NCI-H1417 (cell line): ENCODE results near the gene SLC6A9.

Experiments
- DNase-seq, 3 experiments: peaks; one replicate each; lab custom pipeline; 2025; lab: John Stamatoyannopoulos, UW

The SLC6A9 gene

GRCh38 chr1:43969746-43970466, 61.4 kb downstream of the SLC6A9 start, which contains the start of gene DPH2:
Gene DPH2 (plus strand): TSS chr1:43970010. CDS start chr1:43970176, 166 bp downstream.
- peak; percentile 95 to 98 (median 96) for DNase-seq

- DNase-seq = no peak
Measured at GRCh38 chr1:43969416-43969745, 61.9 kb downstream of the SLC6A9 start.

GRCh38 chr1:43968348-43968948, 62.8 kb downstream of the SLC6A9 start:
- no peak for DNase-seq

- DNase-seq = no peak
Measured at GRCh38 chr1:43965316-43965715, 65.9 kb downstream of the SLC6A9 start.

- no peak for DNase-seq
Measured at GRCh38 chr1:43963890-43964289, 67.4 kb downstream of the SLC6A9 start.

GRCh38 chr1:43963006-43963405, 68.3 kb downstream of the SLC6A9 start:
- no peak for DNase-seq

GRCh38 chr1:43962324-43962723, 68.9 kb downstream of the SLC6A9 start:
- DNase-seq = no peak

- DNase-seq = no peak
Measured at GRCh38 chr1:43961692-43962091, 69.6 kb downstream of the SLC6A9 start.

GRCh38 chr1:43960798-43961197, 70.5 kb downstream of the SLC6A9 start:
- no peak for DNase-seq

- no peak for DNase-seq
Measured at GRCh38 chr1:43958351-43959255, 72.7 kb downstream of the SLC6A9 start.

- no peak for DNase-seq
Measured at GRCh38 chr1:43957407-43958040, 73.7 kb downstream of the SLC6A9 start.

- DNase-seq = no peak
Measured at GRCh38 chr1:43956234-43956633, 75.0 kb downstream of the SLC6A9 start.

- no peak for DNase-seq
Measured at GRCh38 chr1:43954036-43954435, 77.2 kb downstream of the SLC6A9 start.

GRCh38 chr1:43953361-43953760, 77.9 kb downstream of the SLC6A9 start:
- no peak for DNase-seq

- DNase-seq = peak; percentile 92 to 99 (median 96)
Measured at GRCh38 chr1:43952731-43953346, 78.4 kb downstream of the SLC6A9 start.

- DNase-seq = peak in 1 of 3 experiments; percentile 76
Measured at GRCh38 chr1:43951021-43951985, 80.0 kb downstream of the SLC6A9 start.

GRCh38 chr1:43949678-43950077, 81.6 kb downstream of the SLC6A9 start:
- no peak for DNase-seq

- DNase-seq = no peak
Measured at GRCh38 chr1:43947874-43948437, 83.3 kb downstream of the SLC6A9 start.

GRCh38 chr1:43947061-43947873, 84.0 kb downstream of the SLC6A9 start:
- DNase-seq = no peak
